ENCODE data around the gene BTRC. TPM values are rescaled to one million over a fixed set of nuclear protein-coding genes. Genes with fewer than 3 reads are reported as not detected.

Gene BTRC
- total and polyA plus RNA-seq, 2 donors (not counting 3 experiments of a cell fraction or from before 2014, with no cell fraction given), result 11.6 to 18.5 TPM

DNA sequence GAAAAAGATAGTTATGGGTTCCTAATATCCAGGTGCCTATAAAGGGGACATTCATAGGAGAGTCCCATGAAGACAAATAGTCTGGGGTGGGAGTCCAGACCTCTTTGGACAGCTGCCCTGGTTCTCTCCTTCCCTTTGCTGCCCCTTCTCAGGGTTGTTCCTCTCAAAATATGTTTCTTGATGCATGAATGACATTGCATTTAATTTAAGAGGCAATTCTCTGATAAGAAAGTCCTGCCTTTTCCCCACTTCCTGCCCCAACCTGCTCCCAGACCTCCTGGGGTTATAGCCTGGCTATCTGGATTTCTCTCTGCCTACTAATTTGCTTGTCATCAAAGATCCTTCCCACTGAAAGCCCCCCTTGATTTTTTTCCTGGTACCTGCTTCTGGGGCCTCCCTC lies 12.5 kb upstream of the BTRC start:
- Histone ChIP-seq H3K36me3 (ENCODE audit: control insufficient read depth in 2 of 2, extremely low read depth in 1 of 2, insufficient read depth in 2 of 2, low read length in 2 of 2) (no peaks in the 10 kb centered on the region), H3K4me3 (replicated peaks in 1 of 3; ENCODE audit: insufficient read depth in 1 of 3, low read depth in 1 of 3, low read length in 3 of 3) (no peak overlapping the region), H3K4me1 (ENCODE audit: control insufficient read depth, extremely low read depth, insufficient read depth, low read length) (no peaks in the 10 kb centered on the region), H3K27me3 (ENCODE audit: control insufficient read depth in 2 of 2, insufficient read depth in 2 of 2, low read length in 2 of 2) (peaks cover 6 to 9% of the 10 kb centered on the region in 2 experiments), H3K4me2 (ENCODE audit: insufficient read depth, low read length) (no peak overlapping the region), H3K9ac (replicated peaks; ENCODE audit: extremely low read depth, insufficient read depth, low read length) (no peak overlapping the region), H3K9me1 (replicated peaks; ENCODE audit: control insufficient read depth, extremely low read depth, insufficient read depth, low read length) (no peaks in the 10 kb centered on the region), H4K20me1 (replicated peaks; ENCODE audit: control insufficient read depth, extremely low read depth, insufficient read depth, low read length) (no peaks in the 10 kb centered on the region), H2AFZ (ENCODE audit: low read depth, low read length) (no peak overlapping the region), H3K27ac (ENCODE audit: insufficient read depth, low read depth, low read length) (no peak overlapping the region), H3K79me2 (ENCODE audit: control insufficient read depth, insufficient read depth, low read length) (no peaks in the 10 kb centered on the region), H3K9me3 (replicated peaks; ENCODE audit: control insufficient read depth, insufficient read depth, low read length) (no peaks in the 10 kb centered on the region)
- POLR2A ChIA-PET, result no interaction called here
- DNase-seq (ENCODE audit: low read depth, low spot score), result no peak
- CTCF ChIA-PET, result no interaction called here
- intact Hi-C loops (cut with micrococcal nuclease), result no loop called here
- FAIRE-seq, result no peak
- no TSS peak for BruUV-seq (replicated peaks)
- dilution Hi-C loops (cut with MboI; ENCODE audit: extremely low pct_ligation_motif_present, low sequenced_read_pairs), result no loop called here
- TF ChIP-seq EZH2 (IDR thresholded peaks at IDR 0.05; ENCODE audit: borderline replicate concordance, low read depth, low read length, severe bottlenecking) (no peak), POLR2AphosphoS5 (IDR thresholded peaks at IDR 0.05; ENCODE audit: insufficient read depth, low read depth, low read length) (no peak), MYC (IDR thresholded peaks at IDR 0.05; ENCODE audit: low read depth, low read length) (no peak), GATA2 (IDR thresholded peaks at IDR 0.05; ENCODE audit: insufficient read depth, insufficient read length, low read depth, low read length) (no peak), MAX (IDR thresholded peaks at IDR 0.05; ENCODE audit: insufficient read depth, insufficient read length) (no peak), FOS (IDR thresholded peaks at IDR 0.05; ENCODE audit: borderline replicate concordance, insufficient read depth, low read length) (no peak), CTCF (IDR thresholded peaks at IDR 0.05; ENCODE audit: extremely low read depth in 1 of 2, insufficient read depth in 1 of 2, low read depth in 1 of 2, low read length in 2 of 2) (no peak), POLR2A (IDR thresholded peaks at IDR 0.05; ENCODE audit: low read depth, low read length) (no peak), JUN (IDR thresholded peaks at IDR 0.05; ENCODE audit: borderline replicate concordance, insufficient read depth, insufficient read length, low read depth) (no peak)
